Activated naive CD8-positive, alpha-beta T cell treated with anti-CD3 and anti-CD28 coated beads for 36 hours (primary cell): Measurements from ENCODE around the gene ZNF367. TPM values are rescaled to one million over a fixed set of nuclear protein-coding genes. Genes with fewer than 3 reads are reported as not detected.

Source experiments
- DNase-seq: peaks from one replicate; pipeline ENCODE4 v3.0.0; 2021
- H3K27ac Mint-ChIP-seq: one replicate; pipeline ENCODE4 v1.8.0; 2022; ENCODE audit warnings: mild to moderate bottlenecking, moderate library complexity, mixed read lengths
- H3K27me3 Mint-ChIP-seq: one replicate; pipeline ENCODE4 v1.8.0; 2022; ENCODE audit warnings: mild to moderate bottlenecking, mixed read lengths
- H3K36me3 Mint-ChIP-seq: one replicate; pipeline ENCODE4 v1.8.0; 2021; ENCODE audit warnings: mild to moderate bottlenecking, mixed read lengths
- H3K4me1 Mint-ChIP-seq: one replicate; pipeline ENCODE4 v1.8.0; 2021; ENCODE audit warnings: mixed read lengths
- H3K4me3 Mint-ChIP-seq: one replicate; pipeline ENCODE4 v1.8.0; 2022; ENCODE audit warnings: mild to moderate bottlenecking, moderate library complexity, mixed read lengths
- H3K9me3 Mint-ChIP-seq: one replicate; pipeline ENCODE4 v1.8.0; 2022; ENCODE audit warnings: mixed read lengths
- total RNA-seq, 2 experiments: library from RNA; stranded (reverse); gene quantifications; one replicate each; pipeline ENCODE4 v1.2.3, GENCODE V29; 2021

Gene ZNF367
- total RNA-seq, 2 experiments from 2014 or later = 40.2 to 40.9 TPM

- Mint-ChIP-seq H3K4me1 (peaks cover 26% of the 10 kb centered on the region), H3K27ac (peak overlapping the region; percentile 83), H3K36me3 (peaks cover 13% of the 10 kb centered on the region), H3K9me3 (no peaks in the 10 kb centered on the region), H3K27me3 (no peaks in the 10 kb centered on the region), H3K4me3 (peak overlapping the region; percentile 82)
- DNase-seq = no peak
Observed at GRCh38 chr9:96420468-96421219, 2.5 kb upstream of the ZNF367 start.

- Mint-ChIP-seq H3K4me3 (peak overlapping the region; percentile 82), H3K4me1 (peaks cover 21% of the 10 kb centered on the region), H3K27me3 (no peaks in the 10 kb centered on the region), H3K9me3 (no peaks in the 10 kb centered on the region), H3K27ac (peak overlapping the region; percentile 83), H3K36me3 (peaks cover 14% of the 10 kb centered on the region)
- no peak for DNase-seq
Observed at GRCh38 chr9:96419691-96419969, 1.5 kb upstream of the ZNF367 start.

- Mint-ChIP-seq H3K4me3 (peak overlapping the region; percentile 85), H3K9me3 (no peaks in the 10 kb centered on the region), H3K27ac (peak overlapping the region; percentile 87), H3K36me3 (peaks cover 15% of the 10 kb centered on the region), H3K4me1 (peaks cover 24% of the 10 kb centered on the region), H3K27me3 (no peaks in the 10 kb centered on the region)
- peak; percentile 76 for DNase-seq
Observed at GRCh38 chr9:96418920-96419690, 935 bp upstream of the ZNF367 start.

- H3K9me3 Mint-ChIP-seq = no peaks in the 10 kb centered on the region
Observed at GRCh38 chr9:96417661-96418082, 498 bp downstream of the ZNF367 start.

GRCh38 chr9:96417051-96417586, 1.1 kb downstream of the ZNF367 start:
- H3K9me3 Mint-ChIP-seq = no peaks in the 10 kb centered on the region
- H3K36me3 Mint-ChIP-seq = peaks cover 18% of the 10 kb centered on the region
- peak overlapping the region; percentile 83 for H3K27ac Mint-ChIP-seq
- no peaks in the 10 kb centered on the region for H3K27me3 Mint-ChIP-seq
- H3K4me1 Mint-ChIP-seq = peaks cover 39% of the 10 kb centered on the region
- H3K4me3 Mint-ChIP-seq = peak overlapping the region; percentile 91
- DNase-seq = peak; percentile 88

More at GRCh38 chr9:96417661-96418082, 498 bp downstream of the ZNF367 start:
- peaks cover 38% of the 10 kb centered on the region for H3K4me1 Mint-ChIP-seq
- H3K27me3 Mint-ChIP-seq = no peaks in the 10 kb centered on the region
- peaks cover 18% of the 10 kb centered on the region for H3K36me3 Mint-ChIP-seq
- no peak for DNase-seq
- H3K4me3 Mint-ChIP-seq = peak overlapping the region; percentile 86
- peak overlapping the region; percentile 94 for H3K27ac Mint-ChIP-seq

- H3K4me1 Mint-ChIP-seq = peaks cover 38% of the 10 kb centered on the region
- peak overlapping the region; percentile 49 for H3K27ac Mint-ChIP-seq
- H3K9me3 Mint-ChIP-seq = no peaks in the 10 kb centered on the region
- peaks cover 38% of the 10 kb centered on the region for H3K36me3 Mint-ChIP-seq
- no peaks in the 10 kb centered on the region for H3K27me3 Mint-ChIP-seq
- no peak for DNase-seq
- peak overlapping the region; percentile 51 for H3K4me3 Mint-ChIP-seq
Observed at GRCh38 chr9:96413302-96414221, 4.6 kb downstream of the ZNF367 start.

GRCh38 chr9:96412174-96412913, 5.8 kb downstream of the ZNF367 start:
- no peaks in the 10 kb centered on the region for H3K27me3 Mint-ChIP-seq
- no peaks in the 10 kb centered on the region for H3K9me3 Mint-ChIP-seq
- DNase-seq = no peak
- peaks cover 42% of the 10 kb centered on the region for H3K4me1 Mint-ChIP-seq
- H3K4me3 Mint-ChIP-seq = no peak overlapping the region
- no peak overlapping the region for H3K27ac Mint-ChIP-seq
- H3K36me3 Mint-ChIP-seq = peaks cover 44% of the 10 kb centered on the region

GRCh38 chr9:96411129-96411838, 6.9 kb downstream of the ZNF367 start:
- DNase-seq = no peak
- Mint-ChIP-seq H3K27me3 (no peaks in the 10 kb centered on the region), H3K4me1 (peaks cover 43% of the 10 kb centered on the region), H3K4me3 (no peak overlapping the region), H3K9me3 (no peaks in the 10 kb centered on the region), H3K27ac (no peak overlapping the region), H3K36me3 (peaks cover 40% of the 10 kb centered on the region)

GRCh38 chr9:96408409-96409280, 9.5 kb downstream of the ZNF367 start:
- H3K4me3 Mint-ChIP-seq = no peak overlapping the region
- H3K27ac Mint-ChIP-seq = no peak overlapping the region
- no peaks in the 10 kb centered on the region for H3K27me3 Mint-ChIP-seq

GRCh38 chr9:96400132-96400910, 17.8 kb downstream of the ZNF367 start:
- peaks cover 26% of the 10 kb centered on the region for H3K4me1 Mint-ChIP-seq
- H3K27ac Mint-ChIP-seq = peak overlapping the region; percentile 24
- peaks cover 4% of the 10 kb centered on the region for H3K9me3 Mint-ChIP-seq
- H3K4me3 Mint-ChIP-seq = no peak overlapping the region
- no peaks in the 10 kb centered on the region for H3K27me3 Mint-ChIP-seq
- no peak for DNase-seq
- peaks cover 55% of the 10 kb centered on the region for H3K36me3 Mint-ChIP-seq

More at GRCh38 chr9:96408409-96409280, 9.5 kb downstream of the ZNF367 start:
- peaks cover 33% of the 10 kb centered on the region for H3K36me3 Mint-ChIP-seq
- no peak for DNase-seq
- H3K9me3 Mint-ChIP-seq = no peaks in the 10 kb centered on the region
- H3K4me1 Mint-ChIP-seq = peaks cover 33% of the 10 kb centered on the region

- H3K4me1 Mint-ChIP-seq = peaks cover 26% of the 10 kb centered on the region
Observed at GRCh38 chr9:96399325-96399633, 18.9 kb downstream of the ZNF367 start.

GRCh38 chr9:96398582-96399324, 19.4 kb downstream of the ZNF367 start:
- Mint-ChIP-seq H3K9me3 (peaks cover 4% of the 10 kb centered on the region), H3K27me3 (no peaks in the 10 kb centered on the region), H3K4me3 (no peak overlapping the region), H3K27ac (peak overlapping the region; percentile 65), H3K36me3 (peaks cover 55% of the 10 kb centered on the region), H3K4me1 (peaks cover 26% of the 10 kb centered on the region)
- DNase-seq = no peak

More at GRCh38 chr9:96399325-96399633, 18.9 kb downstream of the ZNF367 start:
- Mint-ChIP-seq H3K27me3 (no peaks in the 10 kb centered on the region), H3K36me3 (peaks cover 55% of the 10 kb centered on the region), H3K9me3 (peaks cover 4% of the 10 kb centered on the region), H3K27ac (peak overlapping the region; percentile 24), H3K4me3 (no peak overlapping the region)
- no peak for DNase-seq
